ENCODE results near the gene KAZN.

Gene KAZN

DNA sequence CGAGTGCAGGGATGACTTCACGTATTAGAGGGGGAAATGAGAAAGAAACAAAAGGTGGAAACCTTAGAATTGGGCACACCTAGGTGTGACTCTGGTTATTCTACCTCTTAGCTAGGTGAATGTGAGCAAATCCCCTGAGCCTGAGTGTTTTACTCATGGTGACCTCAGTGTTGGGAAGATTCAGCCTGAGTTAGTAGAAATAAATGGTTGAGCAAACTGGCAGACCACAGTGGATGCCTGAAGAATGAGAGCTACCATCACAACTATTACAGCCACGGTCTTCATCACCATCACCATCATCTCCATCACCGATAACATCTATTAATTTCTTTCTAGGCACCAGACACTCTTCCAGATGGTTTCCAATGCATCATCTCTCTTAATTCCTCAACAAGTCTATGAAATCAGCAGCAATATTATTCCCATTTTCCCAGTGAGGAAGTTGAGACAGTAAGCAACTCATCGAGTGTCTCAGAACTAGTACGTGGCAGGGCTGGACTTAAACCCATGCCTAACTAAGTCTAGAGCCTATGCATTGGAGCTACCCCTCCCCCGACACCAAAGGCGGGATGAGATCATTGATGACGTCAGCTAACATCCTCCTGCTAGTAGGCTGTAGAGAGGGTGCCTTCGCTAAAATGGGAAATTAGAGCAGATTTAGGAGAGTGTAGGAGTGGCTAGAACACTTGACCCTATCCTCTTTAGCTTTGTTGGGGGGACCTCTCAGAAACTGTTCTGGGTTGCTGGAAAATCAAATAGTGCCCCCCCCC, 7.9 kb upstream of the KAZN start:
- no peak for DNase-seq

DNA sequence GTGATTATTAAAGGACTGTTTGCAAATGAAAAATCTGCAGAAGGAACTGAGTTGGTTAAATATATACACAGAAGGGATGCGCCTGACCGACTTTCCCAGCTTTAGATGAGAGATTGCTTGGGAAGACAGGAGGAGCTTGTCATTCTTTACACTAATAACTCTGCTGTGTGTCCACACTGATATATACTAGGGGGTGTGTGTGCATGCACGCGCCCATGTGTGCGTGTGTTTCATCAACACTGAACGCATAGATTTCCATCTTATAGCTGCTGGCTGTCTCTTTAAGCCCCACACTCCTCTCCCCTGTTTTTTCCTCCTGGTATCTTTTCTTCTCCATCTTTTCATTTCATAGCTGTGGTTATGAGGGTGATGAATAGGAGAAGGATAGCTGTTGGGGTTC, 6.9 kb upstream of the KAZN start:
- DNase-seq, result no peak

DNA sequence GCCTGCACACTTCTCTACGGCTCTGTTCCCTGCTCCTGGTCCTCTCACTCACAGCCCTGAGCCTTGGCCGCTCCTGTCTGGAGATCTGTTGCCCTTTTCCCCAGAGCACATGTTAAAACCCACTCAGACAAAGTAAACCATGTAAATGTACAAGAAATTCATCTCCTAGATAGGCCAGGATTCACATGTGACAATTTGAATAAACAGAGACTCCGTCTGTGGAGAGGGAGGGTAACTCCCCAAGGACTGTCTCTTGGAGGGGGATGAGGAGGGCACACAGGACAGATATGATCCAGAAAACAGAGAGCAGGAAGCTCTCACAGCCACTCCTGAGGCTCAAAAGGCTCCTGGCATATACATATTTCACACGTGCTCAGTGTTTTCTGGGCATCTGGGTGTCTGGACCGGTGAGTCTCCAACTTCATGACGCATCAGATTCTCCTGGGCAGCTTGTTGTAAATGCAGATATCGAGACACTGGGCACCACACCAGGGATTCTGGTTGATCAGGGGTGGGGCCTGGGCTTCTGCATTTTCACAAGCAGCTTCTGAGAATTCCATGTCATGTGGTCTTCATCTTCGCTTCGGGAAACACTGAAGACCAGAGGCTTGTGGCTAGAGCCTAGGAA, 6.4 kb upstream of the KAZN start:
- no peak for DNase-seq

DNA sequence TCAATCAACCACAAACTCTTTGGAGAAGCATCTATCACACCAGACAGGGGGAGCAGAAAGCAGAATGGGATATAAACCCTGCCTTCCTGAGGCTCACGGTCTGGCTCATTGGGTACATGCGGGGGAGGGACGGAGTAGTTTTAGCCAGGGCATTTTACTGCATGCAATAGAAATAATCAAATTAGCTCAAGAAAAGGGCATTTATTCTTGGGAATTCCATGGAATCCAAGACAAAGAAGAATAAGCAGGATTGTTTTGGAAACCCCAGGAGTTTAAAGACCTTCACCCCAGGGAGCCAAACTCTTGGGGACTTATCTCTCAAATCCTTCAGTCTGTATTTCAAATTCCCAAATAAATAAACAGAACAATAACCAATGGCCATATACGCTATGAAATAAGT, 5.2 kb upstream of the KAZN start:
- DNase-seq, result no peak

DNA sequence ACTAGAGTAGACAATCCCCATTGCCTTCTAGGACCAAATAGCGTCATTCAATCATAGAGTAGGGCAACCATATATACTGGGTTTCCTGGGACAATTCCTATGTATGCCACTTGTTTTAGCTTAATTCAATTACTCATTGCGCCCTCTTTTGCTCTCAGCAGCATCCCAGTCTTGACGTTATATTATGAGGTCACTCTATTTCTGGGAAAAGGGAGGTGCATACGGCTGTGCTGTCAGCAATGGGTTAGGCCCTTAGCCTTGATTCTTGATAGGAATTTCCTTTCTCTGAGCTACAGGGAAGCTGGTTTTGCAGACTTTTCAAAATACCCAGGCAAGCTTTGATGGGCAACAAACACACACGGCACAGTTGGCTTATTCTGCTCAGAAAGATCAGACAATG, 4.4 kb upstream of the KAZN start:
- DNase-seq, result no peak

DNA sequence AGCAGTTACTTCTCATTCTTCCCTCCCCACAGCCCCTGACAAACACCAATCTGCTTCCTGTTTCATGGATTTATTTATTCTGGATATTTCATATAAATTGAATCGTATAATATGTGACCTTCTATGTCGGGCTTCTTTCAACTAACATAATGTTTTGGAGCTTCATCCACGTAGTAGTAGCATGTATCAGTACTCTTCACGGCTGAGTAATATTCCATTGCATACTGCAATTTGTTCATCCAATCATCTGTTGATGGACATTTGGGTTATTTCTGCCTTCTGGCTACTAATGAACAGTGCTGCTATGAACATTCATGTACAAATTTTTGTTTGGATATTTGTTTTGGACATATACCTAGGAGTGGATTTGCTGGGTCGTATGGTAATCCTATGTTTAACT, 1.9 kb upstream of the KAZN start:
- DNase-seq, result no peak

- DNase-seq, result no peak
Observed at GRCh38 chr1:14597343-14598006, 1.0 kb upstream of the KAZN start.

DNA sequence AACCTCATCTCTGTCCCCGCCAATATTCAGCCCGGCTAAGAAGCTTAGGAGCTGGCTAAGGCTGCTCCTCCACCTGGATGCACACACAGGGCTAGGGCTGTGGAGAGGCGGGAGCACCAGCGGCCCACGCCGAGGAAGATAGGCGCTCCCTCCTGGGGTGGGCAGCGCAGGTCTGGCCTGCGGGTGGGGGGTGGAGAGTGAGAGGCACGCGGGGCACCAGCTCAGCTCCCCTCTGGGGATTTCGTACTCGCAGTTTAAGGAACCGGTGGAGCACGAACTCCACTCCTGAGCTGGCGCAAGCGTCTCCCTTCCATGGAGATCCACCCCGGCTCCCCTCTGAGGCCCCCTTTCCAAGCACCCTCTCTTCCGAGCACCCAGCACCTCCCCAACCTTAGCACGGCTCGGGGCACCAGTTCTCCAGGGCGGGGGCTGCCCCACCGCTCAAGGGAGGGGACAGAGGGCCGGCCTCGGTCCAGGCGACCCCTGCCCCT, 433 bp upstream of the KAZN start:
- no peak for DNase-seq

DNA sequence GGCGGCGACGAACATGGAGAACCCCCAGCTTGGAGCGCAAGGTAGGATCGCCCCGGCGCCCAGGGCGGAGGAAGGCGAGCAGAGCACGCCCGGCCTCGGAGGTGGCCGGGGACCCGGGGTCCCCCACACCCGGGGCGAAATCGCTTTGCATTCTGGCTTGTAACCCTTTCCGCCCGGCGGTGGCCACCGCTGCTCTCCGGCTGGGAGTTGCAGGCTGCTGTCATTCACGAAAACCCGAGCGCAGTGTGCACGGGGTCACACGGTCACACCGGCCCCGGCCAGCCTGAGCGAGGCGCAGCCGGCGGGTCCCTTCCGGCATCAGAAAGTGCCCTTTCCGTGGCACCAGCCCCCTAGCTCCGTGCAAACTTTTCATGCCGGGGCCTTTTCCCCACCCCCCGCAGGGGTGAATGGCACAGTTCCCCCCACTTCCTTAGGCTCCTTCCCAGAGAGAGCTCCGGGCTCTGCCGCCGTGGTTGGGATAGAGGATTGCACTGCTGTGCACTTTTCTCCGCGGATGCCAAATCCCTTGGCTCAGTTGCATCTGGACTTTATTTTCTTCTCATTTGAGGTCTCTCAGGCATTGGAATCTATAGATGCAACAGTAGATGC, 802 bp downstream of the KAZN start:
- no peak for DNase-seq

DNA sequence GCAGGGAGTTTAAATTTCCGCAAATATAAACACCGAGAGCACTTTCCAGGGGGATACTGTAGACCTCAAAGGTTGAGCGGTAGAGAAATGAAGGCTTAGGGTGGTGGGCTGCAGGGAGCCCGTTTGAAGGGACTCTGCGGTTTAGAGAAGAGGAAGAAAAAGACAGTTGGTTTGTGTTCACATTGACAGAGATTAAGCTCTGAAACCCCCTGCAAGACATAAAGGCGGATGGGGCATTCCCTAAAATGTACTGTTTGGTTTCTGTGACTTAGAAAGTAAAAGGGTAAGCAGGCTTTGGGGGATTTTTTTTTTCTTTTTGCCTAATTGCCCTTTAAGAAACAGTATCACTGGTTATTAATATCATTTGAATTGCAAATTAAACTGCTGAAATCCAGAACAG, 1.3 kb downstream of the KAZN start:
- no peak for DNase-seq

GRCh38 chr1:14600405-14601112, 2.1 kb downstream of the KAZN start:
- no peak for DNase-seq

GRCh38 chr1:14602136-14602535, 3.7 kb downstream of the KAZN start:
- no peak for DNase-seq

DNA sequence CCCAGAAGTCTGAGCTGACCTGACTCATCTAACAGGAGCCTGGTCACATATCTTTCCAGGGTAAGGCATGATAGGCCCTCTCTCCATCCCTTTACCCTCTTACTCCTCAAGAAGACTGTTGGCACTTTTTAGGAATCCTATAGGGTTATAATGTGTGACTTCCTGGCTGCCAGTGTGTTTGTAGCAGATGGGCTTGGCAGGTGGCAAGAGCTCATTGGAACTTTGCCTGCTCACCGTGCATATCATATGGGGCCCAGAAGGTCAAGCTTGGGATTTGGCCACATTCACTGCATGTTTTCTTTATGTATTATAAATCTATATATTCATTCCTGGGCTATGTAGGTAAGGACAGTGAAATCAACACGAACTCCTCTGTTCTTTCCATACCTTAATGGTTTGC, 5.2 kb downstream of the KAZN start:
- no peak for DNase-seq

DNA sequence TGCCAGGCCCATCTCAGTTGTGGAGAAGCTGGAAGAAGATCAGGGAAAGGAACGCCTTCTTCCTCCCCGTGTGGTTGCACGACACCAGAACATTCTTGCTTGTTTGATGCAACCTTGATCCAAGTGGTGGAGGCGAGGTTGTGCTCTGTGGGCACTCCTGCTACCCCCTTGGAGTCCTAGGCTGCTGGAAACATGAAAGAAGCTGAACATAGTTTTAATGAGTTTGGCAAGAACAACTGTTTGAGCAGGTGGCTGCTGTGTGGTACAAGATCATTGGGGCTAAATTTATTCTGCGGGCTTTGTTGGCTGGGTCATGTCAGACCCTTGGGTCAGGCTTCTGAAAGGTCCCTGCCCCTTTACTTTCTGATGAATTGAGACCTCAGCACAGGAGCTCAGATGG, 5.9 kb downstream of the KAZN start:
- no peak for DNase-seq

- DNase-seq, result no peak
Observed at GRCh38 chr1:14605945-14606344, 7.5 kb downstream of the KAZN start.

DNA sequence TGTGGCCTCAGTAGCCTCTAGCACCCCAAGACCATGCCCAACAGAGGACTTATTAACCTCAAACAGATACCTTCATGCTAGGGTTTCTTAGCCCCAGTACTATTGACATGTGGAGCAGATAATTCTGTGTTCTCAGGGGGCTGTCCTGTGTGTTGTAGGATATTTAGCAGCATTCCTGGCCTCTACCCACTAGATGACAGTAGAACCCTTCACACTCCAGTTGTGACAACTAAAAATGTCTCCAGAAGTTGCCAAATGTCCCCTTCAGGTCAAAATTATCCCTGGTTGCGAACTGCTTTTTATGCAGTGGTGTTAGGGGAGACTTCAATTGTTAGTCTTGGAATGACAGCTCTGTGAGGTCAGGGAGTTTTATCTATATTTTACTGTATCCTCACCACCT, 8.1 kb downstream of the KAZN start:
- DNase-seq, result no peak

GRCh38 chr1:14607295-14607694, 8.8 kb downstream of the KAZN start:
- DNase-seq, result no peak

DNA sequence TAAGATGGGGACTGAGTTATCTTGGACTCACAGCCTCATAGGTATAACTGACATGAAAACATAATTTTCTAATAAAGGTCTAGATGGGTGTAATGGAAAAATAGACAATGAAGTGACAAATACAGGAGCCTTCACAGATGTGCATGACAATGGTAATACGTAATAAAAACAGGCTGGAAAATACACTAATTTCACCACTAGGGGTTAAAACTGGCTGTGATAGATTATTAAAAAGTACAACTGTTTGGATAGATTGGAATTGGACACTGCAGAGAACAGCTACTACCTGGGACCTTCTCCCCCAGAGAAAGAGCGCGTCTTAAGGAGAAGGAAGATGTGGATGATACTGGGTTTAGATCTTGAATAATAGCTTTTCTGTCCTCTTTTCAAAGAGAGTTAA, 9.8 kb downstream of the KAZN start:
- DNase-seq, result no peak

DNA sequence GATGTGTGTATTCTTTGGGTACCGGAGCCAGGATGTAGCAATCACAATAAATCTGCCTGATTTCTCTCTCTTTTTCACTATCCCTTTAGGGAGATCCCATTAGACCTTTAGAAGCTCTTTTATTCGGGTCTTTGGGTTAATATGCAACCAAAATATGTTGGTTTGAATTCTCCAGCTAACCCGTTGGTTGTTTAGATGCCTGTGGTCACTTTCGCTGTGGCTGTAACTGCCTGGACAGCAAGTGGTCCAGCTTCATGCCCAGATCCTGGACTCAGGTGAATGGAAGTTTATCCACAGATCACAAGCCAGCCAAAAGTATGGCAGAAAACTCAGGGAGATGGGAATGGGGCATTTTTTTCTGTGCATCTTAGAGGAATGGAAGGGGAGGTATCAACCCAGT, 12.3 kb downstream of the KAZN start:
- DNase-seq, result no peak

DNA sequence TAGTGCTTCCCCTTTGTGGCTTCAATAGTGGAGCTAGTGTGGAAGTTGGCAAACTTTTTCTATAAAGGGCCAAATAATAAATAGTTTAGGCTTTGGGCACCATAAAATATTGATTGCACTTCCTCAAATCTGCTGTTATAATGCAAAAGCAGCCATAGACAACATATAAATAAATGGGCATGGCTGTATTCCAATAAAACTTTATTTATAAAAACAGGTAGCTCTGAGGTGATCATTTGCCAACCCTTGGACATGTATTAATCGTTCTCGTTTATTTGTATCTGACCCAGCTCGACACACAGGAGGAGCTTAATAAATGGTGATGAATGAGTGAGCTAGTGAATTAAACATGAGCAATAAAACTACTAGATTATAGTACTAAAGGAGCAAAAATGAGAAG, 13.3 kb downstream of the KAZN start:
- no peak for DNase-seq

- DNase-seq, result no peak
Observed at GRCh38 chr1:14612256-14612655, 13.8 kb downstream of the KAZN start.

- DNase-seq, result no peak
Observed at GRCh38 chr1:14613926-14614325, 15.4 kb downstream of the KAZN start.

- DNase-seq, result no peak
Observed at GRCh38 chr1:14614341-14614740, 15.9 kb downstream of the KAZN start.
